Activated CD4-positive, alpha-beta T cell treated with anti-CD3 and anti-CD28 coated beads for 4 hours (primary cell): ENCODE results near the gene NR1I2.

Source experiments
- DNase-seq, 2 donors: peaks; one replicate each; pipeline ENCODE4 v3.0.0-alpha.2; 2020

Gene NR1I2

DNA sequence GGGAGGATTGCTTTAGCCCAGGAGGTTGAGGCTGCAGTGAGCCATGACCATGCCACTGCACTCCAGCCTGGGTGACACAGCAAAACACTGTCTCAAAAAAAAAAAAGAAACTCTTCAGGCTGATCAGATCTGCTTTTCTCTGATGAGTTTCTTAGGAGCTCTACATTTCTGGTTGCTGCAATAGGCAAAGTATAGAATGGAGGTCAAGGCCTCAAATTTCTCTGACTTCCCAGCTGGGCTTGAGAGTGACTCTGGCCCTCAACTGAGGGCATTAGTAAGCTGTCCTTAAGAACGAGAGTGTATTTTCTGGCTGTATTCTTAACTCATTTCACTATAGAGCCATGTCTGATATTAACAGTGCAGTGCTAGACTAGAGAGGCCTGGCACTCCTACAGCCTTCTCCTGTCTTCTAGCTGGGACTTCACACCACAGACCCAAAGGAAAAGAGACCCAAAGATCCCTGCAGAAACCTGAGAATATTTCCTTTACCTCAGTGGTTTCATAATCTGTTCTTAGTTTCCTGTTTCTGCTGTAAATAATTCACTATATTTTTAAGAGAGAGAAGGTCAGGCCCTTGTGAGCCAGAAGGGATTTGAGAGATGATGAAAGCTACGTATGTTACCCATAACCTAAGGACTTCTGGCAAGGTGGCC lies 2.0 kb upstream of the NR1I2 start:
- DNase-seq, result no peak

- no peak for DNase-seq
Measured at GRCh38 chr3:119782460-119782859, 559 bp downstream of the NR1I2 start.

GRCh38 chr3:119783255-119783654 lies 1.4 kb downstream of the NR1I2 start:
- DNase-seq, result no peak

GRCh38 chr3:119783883-119784282 lies 2.0 kb downstream of the NR1I2 start:
- DNase-seq, result no peak

GRCh38 chr3:119786409-119786808 lies 4.5 kb downstream of the NR1I2 start:
- no peak for DNase-seq

DNA sequence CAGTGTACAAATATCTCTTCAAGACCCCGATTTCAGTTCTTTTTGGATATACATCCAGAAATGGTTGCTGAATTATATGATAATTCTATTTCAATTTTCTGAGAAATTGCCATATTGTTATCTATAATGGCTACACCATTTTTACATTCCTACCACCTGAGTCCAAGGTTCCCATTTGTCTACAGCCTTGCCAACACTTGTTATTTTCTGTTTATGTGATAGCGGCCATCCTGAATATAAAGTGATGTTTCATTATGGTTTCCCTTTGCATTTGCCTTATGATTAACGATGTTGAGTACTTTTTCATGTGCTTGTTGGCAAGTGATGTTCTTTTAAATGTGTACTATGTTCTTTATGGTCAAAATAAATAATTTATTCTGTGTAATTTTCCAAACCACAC lies 8.5 kb downstream of the NR1I2 start:
- DNase-seq, result no peak

- no peak for DNase-seq
Measured at GRCh38 chr3:119792270-119792669, 10.4 kb downstream of the NR1I2 start.

DNA sequence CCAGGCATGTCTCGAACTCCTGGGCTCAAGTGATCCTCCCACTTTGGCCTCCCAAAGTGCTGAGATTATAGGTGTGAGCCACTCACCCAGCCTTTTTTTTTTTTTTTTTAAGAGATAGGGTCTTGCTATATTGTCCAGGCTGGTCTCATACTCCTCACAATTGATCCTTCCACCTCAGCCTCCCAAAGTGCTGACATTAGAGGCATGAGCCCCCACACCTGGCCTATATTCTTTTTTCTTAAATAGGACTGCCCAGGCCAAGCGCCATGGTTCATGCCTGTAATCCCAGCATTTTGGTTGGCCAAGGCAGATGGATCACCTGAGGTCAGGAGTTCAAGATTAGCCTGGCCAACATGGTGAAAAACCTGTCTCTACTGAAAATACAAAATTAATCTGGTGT lies 12.5 kb downstream of the NR1I2 start:
- no peak for DNase-seq

GRCh38 chr3:119794971-119795612 lies 13.2 kb downstream of the NR1I2 start:
- DNase-seq, result no peak

DNA sequence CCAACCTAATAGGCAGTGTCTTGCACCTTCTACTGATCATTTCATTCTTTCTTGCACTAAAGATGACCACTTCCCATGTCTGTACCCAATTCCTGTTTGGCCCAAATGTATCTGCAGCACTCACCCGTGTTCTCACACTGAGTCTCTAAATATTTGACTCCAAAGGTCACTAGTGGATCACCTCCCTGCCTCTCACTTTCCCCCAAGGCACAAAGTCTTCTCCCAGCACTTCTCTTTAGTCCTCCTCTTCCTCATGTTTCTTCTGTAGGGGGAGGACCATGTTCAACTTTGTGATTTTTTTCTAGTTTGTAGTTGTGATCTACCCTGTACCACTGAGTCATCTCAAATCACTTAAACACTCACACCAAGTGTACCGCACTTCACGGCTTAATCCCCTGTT lies 13.9 kb downstream of the NR1I2 start:
- DNase-seq, result no peak

DNA sequence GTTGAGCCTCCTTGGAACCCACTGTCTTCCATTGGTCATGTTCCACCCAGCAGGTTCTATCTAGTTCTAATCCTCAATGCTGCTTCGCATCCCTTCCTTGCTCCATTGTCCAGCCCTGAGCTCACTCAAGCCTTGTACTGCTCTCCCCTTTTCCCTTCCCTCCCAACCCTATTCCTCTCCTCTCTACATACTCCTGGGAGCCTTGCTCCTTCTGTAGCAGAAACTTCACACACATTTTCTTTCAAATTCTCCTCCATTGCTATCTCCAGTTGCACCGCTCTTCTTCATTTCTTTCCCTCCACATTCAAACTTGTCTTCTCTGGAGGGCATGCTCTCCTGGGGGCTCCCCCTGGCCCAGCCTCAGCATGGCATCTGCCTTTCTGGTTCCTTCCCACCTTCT lies 14.5 kb downstream of the NR1I2 start:
- no peak for DNase-seq

DNA sequence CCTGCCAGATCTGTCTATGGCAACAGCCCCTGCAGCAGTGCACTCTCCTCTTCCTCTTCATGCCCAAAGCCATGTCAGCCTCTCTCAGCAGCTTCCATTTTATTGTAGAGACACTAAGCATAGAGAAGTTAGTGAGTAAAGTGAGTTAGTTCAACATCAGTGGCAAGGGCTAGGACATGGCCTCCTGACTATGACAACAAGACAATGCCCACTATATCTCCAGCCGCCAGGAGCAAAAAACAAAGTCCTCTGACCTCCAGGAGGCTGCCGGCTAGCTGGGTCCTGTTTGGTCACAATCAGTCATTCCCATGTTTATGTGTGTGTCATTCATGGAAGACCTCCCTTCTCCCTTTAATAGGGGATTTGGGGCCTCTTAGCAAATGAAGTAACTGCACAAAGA lies 14.9 kb downstream of the NR1I2 start:
- no peak for DNase-seq

GRCh38 chr3:119800844-119801243 lies 18.9 kb downstream of the NR1I2 start:
- DNase-seq, result no peak

GRCh38 chr3:119808244-119808643 lies 26.3 kb downstream of the NR1I2 start:
- no peak for DNase-seq

DNA sequence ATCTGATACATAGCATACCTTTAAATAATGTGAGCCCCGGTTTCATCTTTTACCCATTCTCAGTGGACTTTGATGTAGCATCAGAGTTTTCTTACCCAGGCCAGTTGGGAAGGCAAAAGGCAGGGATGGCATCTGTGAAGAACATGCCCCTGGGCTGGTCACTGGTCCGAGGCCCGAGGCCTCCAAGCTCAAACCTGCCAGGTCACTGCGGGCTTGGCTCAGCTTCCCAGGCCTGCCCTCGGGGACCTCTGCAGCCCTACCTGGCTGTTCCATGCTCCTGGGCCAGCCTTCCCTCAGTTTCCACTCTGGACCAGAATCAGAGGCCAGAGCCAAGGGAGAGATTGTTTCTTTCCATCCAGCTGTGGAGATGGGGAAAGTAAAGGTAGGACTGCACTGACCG lies 26.9 kb downstream of the NR1I2 start:
- DNase-seq, result no peak

DNA sequence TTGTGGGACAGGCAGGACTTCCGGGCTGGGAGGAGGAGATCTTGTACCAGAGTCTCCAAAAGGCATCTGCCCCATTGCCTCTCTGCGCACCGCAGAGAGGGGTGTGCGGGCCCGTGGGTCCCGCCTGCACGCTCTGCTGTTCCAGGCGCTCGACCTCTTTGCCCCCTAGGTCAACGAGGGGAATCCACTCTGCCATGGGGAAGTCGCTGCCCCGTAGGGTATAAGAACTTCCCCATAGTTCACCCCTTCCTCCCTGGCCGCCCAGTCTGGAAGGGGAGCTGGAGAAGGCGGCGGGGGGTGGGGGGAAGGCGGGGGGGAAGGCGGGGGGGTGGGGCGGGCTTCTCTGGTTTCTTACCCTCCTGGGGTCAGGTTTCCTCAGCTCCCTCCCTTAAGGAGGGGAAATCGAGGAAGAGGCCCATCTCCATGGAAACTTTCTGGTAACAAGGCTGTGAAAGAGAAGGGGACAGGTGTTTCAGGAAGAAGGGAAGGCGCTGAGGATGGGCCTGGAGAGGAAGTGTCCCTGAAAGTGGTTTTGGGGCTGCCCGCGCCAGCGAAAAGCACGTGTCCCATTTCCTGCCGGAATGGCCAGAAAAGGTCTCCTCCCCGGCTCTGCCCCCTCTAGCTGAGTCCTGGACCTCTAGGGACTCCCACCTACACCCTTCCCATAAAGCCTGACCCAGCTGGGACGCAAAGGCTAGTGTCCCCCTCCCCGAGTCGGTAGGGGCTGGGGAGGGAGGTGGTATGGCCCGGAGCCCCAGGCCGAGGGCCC lies 27.5 kb downstream of the NR1I2 start:
- no peak for DNase-seq

DNA sequence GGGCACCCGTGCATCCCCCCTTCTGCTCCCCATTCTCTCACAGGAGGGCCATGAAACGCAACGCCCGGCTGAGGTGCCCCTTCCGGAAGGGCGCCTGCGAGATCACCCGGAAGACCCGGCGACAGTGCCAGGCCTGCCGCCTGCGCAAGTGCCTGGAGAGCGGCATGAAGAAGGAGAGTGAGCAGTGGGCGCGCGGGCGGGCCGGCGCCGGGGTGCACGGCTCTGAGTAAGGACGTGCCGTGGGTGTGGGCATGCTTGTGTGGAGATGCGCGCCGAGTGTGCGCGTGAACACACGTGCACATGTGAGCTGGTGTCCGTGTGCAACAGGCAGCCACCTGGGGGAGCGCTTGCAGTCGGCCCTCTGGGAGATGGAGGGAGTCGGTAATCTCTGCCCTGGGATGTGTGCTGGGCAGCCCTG lies 28.1 kb downstream of the NR1I2 start:
- DNase-seq, result peak; percentile 63 to 70

GRCh38 chr3:119812491-119813058 lies 30.7 kb downstream of the NR1I2 start:
- DNase-seq, result no peak

- no peak for DNase-seq
Measured at GRCh38 chr3:119815716-119816115, 33.8 kb downstream of the NR1I2 start.

DNA sequence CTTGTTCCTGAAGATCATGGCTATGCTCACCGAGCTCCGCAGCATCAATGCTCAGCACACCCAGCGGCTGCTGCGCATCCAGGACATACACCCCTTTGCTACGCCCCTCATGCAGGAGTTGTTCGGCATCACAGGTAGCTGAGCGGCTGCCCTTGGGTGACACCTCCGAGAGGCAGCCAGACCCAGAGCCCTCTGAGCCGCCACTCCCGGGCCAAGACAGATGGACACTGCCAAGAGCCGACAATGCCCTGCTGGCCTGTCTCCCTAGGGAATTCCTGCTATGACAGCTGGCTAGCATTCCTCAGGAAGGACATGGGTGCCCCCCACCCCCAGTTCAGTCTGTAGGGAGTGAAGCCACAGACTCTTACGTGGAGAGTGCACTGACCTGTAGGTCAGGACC lies 35.2 kb downstream of the NR1I2 start:
- no peak for DNase-seq

DNA sequence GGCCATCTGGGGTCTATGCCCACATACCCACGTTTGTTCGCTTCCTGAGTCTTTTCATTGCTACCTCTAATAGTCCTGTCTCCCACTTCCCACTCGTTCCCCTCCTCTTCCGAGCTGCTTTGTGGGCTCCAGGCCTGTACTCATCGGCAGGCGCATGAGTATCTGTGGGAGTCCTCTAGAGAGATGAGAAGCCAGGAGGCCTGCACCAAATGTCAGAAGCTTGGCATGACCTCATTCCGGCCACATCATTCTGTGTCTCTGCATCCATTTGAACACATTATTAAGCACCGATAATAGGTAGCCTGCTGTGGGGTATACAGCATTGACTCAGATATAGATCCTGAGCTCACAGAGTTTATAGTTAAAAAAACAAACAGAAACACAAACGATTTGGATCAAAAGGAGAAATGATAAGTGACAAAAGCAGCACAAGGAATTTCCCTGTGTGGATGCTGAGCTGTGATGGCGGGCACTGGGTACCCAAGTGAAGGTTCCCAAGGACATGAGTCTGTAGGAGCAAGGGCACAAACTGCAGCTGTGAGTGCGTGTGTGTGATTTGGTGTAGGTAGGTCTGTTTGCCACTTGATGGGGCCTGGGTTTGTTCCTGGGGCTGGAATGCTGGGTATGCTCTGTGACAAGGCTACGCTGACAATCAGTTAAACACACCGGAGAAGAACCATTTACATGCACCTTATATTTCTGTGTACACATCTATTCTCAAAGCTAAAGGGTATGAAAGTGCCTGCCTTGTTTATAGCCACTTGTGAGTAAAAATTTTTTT lies 35.9 kb downstream of the NR1I2 start:
- DNase-seq, result no peak

GRCh38 chr3:119818937-119819336 lies 37.0 kb downstream of the NR1I2 start:
- DNase-seq, result no peak

- no peak for DNase-seq
Measured at GRCh38 chr3:119819806-119820205, 37.9 kb downstream of the NR1I2 start.
